GM04504 (cell line): ENCODE results near the gene MAD1L1.
"Not testable (repeated sequence)": the region's sequence is repeated elsewhere in the genome, so short reads cannot be mapped to it uniquely, and the experiment has no call there.

Experiments used
- DNase-seq: peaks from one replicate; pipeline ENCODE4 v3.0.0-alpha.2; 2012; ENCODE audit warnings: low read depth

MAD1L1 gene

DNA sequence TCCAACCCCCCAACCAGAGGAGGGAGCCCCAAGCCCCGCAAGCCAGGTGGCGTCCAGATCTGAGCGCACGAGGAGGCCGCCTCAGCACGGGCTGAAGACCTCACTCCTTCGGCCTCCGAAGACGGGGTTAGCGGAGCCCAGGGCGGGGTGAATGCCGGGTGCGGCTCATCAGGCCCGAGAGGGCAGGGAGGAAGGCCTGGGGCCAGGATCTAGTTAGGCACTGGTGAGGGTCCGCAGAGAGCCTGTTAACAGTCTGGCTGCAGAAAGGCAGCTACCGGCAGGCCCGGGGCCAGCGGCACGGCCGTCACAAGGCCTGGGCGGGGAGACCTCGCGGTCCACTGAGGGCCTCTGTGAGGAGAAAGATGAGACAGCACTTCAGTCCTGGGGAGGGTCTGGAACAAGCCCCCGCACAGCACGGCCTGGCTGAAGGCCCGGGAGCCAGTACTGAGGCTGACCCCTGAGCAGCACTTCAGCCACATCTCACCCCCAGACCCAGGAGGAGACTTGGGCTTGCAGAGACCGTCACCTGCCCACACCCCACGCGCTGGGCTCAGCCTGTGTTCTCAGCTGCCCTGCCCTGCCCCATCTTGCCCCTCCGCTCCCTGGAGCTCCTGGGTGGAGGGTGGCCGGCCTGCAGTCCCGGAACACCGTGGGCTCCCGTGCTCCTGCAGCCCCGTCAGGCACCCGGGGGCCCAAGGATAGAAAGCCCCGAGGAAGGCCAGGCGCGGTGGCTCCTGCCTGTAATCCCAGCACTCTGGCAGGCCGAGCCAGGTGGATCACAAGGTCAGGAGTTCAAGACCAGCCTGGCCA is 369.4 kb downstream of the MAD1L1 start:
- DNase-seq, result no peak

DNA sequence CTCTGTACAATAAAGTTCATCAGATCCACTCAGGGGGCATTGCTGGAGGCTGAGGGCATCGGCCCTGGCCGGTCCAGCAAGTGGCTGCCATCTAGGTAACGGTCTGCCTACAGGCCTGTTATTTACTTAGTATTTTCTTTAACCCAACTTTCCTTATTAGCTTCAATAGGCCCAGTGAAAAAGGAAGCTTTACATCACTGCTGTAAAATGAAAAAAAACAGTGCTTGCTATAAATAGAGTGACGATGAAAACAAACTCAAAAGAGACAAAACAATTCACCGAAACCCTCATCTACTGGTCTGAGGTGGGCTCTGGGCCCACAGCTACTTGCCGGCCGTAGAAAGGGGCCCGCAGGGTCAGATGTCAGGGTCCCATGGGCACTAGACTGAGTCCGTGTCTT is 370.2 kb downstream of the MAD1L1 start:
- no peak for DNase-seq

DNA sequence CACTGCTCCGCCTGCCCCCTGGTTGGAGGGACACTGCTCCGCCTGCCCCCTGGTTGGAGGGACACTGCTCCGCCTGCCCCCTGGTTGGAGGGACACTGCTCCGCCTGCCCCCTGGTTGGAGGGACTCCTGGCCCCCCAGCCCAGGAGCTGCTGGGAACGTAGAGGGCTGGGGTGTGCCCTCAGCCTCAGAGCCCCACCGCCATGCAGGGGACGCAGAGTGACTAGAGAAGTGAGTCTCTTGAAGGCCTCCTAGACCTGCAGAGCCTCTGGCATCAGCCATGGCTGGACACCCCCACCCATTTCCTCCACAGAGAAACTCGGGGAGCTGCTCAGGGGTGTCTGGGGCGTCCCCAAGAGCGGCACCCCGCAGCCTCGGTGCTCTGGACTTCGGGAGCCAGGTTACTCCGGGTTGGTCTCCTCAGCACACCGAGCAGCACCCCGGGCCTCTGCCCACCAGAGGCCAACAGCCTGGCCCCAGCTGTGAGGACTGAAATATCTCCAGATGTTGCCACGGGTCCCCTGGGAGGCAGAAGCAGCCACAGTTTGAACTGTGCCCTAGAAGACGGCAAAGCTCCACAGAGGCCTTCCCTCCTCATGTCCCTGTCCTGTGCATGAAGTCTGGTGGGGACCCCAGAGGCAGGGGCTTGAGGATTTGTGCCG is 370.8 kb downstream of the MAD1L1 start:
- no peak for DNase-seq

DNA sequence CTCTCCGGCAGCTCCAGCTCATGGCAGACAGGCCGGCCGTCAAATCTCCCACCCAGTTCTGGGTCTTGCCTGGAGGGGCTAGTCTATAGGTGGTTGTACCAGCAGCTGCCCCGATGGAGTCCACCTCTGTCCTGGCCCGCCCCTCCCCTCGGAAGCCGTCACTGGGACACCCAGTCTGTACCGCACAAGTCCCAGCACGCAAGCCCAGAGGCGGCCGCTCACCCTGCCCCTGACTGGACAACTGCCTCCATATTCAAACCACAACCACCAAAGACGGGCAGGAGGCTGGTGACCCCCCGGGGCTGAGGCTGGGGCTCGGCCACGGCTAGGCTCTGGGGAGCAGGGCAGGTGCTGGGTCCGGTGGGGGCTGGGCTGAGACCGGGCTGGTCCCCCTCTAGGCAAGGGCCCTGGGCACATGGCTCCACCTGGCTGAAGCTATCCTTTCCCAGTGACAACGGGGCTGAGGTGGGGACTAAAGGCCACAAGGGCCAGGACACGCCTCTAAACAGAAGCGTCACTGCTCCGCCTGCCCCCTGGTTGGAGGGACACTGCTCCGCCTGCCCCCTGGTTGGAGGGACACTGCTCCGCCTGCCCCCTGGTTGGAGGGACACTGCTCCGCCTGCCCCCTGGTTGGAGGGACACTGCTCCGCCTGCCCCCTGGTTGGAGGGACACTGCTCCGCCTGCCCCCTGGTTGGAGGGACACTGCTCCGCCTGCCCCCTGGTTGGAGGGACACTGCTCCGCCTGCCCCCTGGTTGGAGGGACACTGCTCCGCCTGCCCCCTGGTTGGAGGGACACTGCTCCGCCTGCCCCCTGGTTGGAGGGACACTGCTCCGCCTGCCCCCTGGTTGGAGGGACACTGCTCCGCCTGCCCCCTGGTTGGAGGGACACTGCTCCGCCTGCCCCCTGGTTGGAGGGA is 371.6 kb downstream of the MAD1L1 start:
- DNase-seq, result not testable (repeated sequence)

DNA sequence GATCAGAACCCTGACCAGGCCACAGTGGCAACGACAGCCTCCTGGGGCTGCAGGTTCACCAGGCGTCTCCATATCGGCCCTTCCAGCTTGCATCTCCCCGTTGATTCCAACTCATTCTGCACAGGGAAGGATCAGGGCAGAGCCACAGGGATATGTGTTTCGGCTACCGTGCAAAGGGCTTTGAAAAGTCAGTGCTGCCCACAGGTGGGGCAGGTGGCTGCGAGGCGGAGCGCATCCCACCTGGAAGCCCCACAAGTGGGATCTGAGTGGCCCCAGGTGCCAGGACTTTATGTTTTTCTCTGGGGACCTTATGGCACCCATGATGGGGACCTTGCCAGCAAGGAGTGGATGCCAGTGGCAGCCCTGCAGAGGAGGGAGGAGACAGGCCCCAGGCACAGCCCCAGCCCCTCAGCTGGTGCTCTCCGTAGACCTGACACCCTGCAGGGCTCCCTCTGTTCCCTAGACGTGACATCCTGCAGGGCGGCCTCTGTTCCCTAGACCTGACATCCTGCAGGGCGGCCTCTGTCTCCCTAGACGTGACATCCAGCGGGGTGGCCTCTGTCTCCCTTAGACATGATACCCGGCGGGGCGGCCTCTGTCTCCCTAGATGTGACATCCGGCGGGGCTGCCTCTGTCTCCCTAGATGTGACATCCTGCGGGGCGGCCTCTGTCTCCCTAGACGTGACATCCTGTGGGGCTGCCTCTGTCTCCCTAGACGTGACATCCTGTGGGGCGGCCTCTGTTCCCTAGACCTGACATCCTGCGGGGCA is 373.3 kb downstream of the MAD1L1 start:
- DNase-seq, result no peak

DNA sequence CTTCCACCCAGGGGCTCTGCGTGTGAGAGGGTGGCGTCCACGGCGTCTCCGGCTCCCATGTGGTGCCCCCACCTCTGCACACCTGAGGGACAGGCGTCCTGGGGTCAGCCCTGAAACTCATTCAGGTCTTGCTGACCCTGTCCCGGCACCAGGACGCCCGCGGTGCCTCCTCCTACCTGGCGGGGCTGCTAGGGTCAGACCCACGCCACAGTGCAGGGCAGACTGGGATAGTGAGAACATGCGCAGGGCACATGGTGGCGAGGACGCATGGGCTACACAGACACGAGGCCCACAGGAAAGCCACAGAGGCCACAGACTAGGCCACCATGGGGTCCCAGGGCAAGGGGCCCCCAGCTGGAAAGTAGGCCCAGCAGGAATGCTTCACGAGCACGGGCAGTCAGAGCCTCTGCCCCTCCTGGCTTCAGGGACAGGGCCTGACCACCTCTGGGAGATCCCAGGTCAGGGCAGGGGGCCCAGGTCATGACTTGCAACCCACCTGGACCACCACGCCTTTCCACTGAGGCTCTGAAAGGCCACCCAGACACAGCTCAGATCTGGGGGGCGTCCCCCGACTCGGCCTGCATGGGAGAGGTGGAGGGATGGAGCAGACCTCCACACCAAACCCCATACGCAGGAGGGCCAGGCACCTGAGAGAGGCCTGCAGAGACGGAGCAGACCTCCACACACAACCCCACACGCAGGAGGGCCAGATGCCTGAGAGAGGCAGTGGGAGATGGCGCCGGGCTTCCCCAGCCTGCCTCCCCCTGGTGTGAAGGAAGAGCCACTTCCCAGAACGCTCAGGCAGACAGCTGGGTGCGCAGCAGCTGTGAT is 374.1 kb downstream of the MAD1L1 start:
- no peak for DNase-seq

DNA sequence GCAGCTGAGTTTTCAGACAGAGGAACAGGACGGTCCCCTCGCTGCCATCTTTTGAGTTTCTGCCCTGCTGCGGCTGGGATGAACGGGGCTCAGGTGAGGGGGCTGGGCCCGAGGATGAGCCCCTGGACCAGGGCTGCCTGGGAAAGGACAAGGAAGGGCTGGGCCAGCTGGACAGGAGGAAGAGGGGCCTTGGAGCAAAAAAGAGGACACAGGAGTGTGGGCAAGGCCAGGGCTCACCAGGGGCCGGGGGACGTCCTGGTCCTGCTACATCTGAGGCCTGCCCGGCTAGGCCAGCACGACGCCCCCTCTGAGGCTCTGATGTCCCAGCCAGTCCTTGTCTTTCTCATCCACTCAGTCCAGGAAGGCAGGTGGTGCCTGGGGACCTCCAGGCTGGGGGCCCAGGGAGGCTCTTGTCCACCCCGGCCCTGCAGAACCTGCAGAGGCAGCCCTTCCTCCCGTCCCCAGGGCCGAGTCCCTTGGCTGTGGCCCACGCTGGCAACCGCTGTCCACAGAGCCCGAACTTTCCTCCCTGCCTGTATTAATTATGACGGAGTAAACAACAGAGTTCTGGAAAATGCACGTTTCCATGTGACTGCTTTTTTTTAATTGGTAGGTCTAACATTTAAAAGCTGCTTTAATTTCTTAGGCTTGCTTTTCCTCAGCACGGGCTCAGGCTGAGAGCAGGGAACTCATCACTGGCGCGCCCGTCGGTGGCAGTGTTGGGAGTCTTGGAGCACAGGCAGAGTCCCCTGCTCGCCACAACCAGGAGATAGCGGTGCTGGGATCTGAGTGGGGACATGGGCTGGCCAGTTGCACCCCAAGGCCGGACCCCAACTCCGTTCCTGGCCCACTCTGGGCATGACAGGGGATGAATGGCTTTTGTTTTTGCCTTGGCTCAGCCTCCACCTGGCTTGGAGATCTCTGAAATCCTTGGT is 375.0 kb downstream of the MAD1L1 start:
- no peak for DNase-seq

DNA sequence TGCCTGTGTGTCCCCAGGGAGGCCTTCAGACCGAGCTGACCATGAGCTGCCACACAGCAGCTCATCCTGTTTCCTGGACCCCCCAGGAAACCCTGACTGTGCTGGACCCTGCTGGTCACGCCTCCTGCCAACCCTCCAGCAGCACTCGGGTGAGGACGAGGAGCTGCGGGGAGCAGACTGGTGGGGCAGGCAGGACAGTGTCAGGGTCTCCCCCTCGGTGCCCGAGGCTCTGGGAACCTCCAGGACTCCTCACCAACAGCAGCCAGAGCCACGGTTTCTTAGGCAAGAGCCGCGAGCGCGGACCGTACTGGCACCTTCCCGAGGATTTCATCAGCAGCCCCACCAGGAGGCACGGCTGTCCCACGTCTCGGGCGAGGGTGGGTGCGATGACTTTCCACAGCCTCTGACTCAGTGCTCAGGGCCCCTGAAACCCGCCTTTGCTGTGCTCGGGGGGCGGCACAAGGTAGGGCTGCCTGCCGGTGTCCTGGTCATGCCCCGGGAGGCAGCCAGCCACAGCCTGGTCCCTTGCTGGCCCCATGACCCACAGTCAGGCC is 375.8 kb downstream of the MAD1L1 start:
- DNase-seq, result no peak

DNA sequence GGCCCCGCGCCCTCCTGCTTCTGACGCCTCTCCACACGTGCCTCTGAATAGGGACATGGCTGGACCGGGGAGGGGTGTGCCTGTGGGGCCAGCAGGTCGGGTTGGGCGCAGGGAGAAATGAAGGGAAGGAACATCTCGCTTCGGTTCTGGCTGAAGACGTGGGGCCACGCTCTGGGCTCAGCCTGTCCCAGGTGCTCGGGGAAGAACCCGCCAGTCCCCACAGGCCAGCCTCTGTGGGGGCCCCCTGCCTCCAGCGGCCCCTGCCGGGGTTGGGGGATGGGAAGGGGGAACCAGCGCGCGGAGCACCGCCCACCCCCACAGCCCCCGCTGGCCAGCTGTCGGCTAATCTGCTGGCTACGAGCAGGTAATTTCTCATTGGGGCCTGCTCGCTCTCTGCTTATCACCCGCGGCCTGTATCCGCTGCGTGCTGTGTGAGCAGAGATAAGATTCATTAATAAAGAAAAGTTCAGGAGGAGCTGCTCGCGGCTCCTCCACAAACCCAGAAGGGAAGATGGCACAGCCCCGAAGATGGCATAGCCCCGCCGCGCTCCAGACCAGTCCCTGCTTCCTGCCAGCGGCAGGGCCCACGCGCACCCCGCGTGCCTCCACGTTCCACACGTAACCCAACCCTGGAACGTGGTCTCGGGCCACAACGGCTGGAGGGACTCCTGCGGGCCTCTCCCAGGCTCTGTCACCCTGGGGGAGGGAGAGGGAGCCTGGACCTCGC is 376.4 kb downstream of the MAD1L1 start:
- DNase-seq, result no peak

DNA sequence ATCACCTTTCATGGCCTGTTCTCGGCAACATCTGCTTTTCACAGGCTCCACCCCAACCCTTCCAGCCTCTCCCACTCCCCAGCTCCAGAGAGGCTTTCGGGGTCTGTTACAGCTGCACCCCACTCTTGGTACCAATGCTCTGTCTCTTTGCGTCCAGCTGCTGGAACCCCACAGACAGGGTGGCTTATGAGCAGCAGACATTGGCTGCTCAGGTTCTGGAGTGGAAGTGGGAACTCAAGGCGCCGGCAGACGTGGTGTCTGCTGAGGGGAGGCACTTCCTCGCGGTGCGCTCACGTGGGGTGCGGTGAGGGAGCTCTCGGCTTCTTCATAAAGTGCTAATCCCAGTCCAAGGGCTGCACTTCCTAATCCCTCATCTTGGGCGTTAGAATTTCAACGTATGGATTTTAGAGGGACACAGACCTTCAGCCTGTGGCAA is 377.0 kb downstream of the MAD1L1 start:
- DNase-seq, result no peak

DNA sequence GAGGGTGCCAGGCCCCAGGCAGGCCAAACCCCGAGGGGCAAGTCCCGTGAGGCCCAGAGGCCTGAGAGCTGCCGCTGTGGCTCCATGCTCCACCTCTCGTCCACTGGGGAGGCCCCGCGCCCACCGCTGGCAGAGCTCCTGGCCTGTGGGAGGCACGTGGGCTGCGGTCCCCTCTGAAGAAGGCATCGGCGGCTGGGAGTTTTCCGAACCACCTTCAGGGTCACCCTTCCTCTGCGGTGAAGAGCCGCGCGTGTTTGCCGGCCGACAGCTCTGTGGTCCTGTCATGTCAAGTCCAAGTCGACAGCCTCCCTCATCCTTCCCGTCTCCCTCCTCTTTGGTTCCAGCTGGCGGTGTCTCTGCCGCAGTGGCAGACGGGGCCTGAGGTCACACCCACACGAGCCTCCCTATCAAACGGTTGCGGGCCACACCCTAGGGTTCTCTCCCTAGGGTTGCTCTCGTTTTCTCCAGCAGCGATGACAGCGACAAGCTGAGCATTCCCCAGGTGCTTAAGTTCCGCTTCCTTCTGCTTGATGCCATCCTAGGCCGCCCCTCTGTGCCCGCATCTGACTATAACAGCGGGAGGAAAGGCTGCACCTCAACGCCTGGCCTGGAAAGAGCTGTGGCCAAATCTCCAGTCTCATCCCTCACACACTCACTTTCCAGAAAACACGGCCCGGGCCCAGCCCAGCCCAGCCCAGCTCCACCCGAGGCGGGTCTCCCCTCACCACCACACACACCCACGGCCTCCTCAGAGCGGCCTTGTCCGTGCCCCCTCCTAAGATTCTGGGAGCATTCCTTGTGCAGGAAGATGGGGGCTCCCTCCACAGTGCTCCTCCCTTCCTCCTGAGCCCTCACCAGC is 377.6 kb downstream of the MAD1L1 start:
- DNase-seq, result no peak

DNA sequence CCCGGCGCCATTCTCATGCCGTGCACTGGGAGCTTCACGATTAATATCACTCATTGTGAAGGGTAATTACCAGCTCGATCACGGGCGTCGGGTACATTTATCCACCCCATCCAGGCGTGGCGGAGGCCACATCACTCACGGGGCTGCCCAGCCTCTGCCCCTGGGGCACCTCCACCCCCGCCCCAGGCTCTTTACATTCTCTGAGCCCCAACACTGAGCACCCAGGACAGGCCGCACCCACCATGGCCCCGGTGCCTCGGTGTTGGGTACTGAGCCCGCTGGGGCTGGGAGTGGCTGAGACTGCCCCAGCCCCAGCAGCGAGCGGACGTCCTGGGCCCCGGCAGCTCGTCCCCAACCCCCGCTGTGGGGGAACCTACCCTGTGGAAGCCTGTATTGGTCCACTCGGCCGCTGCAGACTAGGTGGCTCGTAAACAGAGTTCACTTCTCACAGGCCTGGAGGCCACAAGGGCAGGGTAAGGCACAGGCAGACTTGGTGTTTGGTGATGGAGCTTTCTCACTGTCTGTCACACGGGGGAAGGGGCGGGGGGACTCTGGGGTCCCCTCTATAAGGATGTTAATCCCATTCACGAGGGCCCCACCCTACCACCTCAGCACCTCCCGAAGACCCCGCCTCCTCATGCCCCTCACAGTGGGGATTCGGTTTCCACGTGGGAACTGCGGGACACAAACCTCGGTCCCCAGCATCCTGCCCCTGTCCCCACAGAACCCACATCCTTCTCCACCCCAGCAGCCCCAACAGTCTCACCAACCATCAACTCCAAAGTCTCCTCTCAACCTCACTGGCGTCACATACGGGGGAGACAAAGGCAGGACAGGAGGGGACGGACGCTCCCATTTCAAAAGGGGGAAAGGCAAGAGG is 378.5 kb downstream of the MAD1L1 start:
- DNase-seq, result no peak

DNA sequence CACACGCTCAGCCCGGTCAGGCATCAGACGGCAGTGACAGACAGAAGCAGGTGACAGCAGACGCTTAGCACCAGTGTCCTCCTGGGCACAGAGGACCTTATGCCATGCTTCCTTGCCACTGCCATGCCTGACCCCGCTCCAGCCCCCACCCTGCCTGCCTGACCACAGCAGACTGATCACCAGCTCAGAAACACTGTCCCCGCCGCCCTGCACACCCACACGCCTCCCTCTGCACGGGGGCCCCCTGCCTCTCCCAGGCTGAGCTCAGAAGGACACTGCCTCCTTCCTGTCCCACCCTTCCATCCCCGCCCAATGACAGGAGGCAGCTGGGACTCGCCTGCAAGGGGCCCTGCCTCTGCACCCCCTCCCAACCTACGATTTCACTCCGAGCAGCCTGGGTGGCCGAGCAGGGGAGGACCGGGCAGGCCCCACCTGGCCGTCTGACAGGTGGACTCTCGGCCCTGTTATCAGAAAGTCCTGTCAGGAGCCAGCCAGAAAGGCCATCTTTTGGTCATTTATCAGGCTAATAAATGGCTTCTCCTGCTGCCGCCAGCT is 379.2 kb downstream of the MAD1L1 start:
- no peak for DNase-seq

DNA sequence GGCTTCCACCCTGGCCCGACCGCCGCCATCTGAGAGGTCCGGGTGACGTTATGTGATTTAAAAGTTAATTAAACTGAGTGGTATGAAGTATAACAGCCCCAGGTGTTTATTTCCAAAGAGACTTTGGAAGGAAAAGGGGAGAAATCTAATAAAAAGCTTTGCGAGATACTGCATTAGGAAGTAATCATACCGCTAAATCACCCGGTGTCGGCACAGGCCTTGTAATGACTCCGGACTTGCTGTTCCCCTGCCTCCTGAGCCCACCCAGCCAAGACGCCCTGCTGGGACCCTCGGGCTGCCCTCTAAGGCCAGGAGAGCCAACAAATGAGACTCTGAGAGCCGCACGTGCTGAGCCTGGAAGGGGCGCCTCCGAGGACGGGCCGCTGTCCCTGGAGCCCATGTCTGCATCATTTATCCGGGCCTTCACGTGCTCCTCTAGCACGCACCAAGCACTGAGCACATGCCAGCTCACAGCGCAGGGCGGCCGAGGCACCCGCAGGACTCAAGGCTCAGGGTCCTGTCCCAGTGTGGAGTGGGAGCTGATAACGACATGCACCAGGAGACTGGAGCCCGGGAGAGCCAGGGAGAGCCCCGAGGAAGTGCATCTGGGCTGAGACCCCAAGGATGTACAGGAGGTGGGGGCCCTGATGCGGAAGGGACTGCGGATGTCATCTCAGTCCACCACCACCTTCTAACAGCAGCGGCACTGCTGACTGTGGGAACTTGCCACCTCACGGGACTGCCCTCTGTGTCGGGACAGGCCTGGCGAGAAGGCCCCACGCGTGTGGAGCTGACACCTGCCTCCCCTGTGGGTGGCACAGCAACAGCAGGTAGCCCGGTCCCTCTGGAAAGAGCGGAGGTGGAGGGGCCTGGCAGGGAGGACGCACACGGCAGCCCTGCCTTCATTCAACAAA is 380.0 kb downstream of the MAD1L1 start:
- DNase-seq, result no peak
